K562 (cell line): ENCODE measurements around the gene SETD5. TPM values are rescaled to one million over a fixed set of nuclear protein-coding genes. Genes with fewer than 3 reads are reported as not detected.
A peak's percentile ranks its signal among the peaks of the same experiment; 100 is the strongest.

ENCODE experiments used
- CREB3 ChIP-seq: fragments of 450-650 bp; conservative IDR thresholded peaks from 2 replicates; pipeline ENCODE4 v1.6.1; 2016; ENCODE audit warnings: missing genetic modification characterization, low read depth, mild to moderate bottlenecking, missing compliant biosample characterization, moderate library complexity
- DMBX1 ChIP-seq: fragments of 250-450 bp; sonication (Bioruptor Pico); IDR thresholded peaks from 2 replicates; pipeline ENCODE4 v1.8.0; 2022; ENCODE audit warnings: inconsistent platforms, mild to moderate bottlenecking, moderate library complexity, borderline replicate concordance
- GTF3C2 ChIP-seq: IDR thresholded peaks from 3 replicates; pipeline ENCODE4 v1.6.1; 2011; ENCODE audit warnings: borderline replicate concordance, mild to moderate bottlenecking, moderate library complexity; ENCODE audit not compliant: insufficient read length; ENCODE audit errors: extremely low read depth
- HDAC1 ChIP-seq, 2 experiments: fragments of 450-650 bp; IDR thresholded peaks; 2 replicates each; pipeline ENCODE4 v1.6.1; 2016 to 2017; ENCODE audit warnings: inconsistent platforms in 1 of 2, mild to moderate bottlenecking in 1 of 2, moderate library complexity in 1 of 2
- HEY1 ChIP-seq: fragments of 250-450 bp; sonication (Bioruptor Pico); IDR thresholded peaks from 2 replicates; pipeline ENCODE4 v1.5.0; 2020; ENCODE audit warnings: mild to moderate bottlenecking, moderate library complexity, borderline replicate concordance
- MEF2D ChIP-seq: conservative IDR thresholded peaks from 2 replicates; pipeline ENCODE4 v1.6.1; 2016; ENCODE audit warnings: low read depth, missing genetic modification characterization, missing compliant biosample characterization
- NR2F6 ChIP-seq: fragments of 450-650 bp; formaldehyde crosslinking; IDR thresholded peaks from 2 replicates; pipeline ENCODE4 v1.4.0; 2020; ENCODE audit warnings: mild to moderate bottlenecking
- PHB2 ChIP-seq: fragments of 450-650 bp; IDR thresholded peaks from 2 replicates; pipeline ENCODE4 v1.6.1; 2017; ENCODE audit warnings: low read depth
- PML ChIP-seq: IDR thresholded peaks from 2 replicates; pipeline ENCODE4 v1.6.1; 2012; ENCODE audit warnings: low read length, inconsistent platforms
- SIRT6 ChIP-seq: IDR thresholded peaks from one replicate; pipeline ENCODE4 v1.6.1; 2012; ENCODE audit warnings: low read depth, mild to moderate bottlenecking, control low read depth, inconsistent platforms, low read length, moderate library complexity
- SNRNP70 ChIP-seq: fragments of 200-400 bp; formaldehyde crosslinking; optimal IDR thresholded peaks from 2 replicates; pipeline ENCODE3; 2017; ENCODE audit warnings: low read depth, low read length
- TAF15 ChIP-seq: fragments of 200-400 bp; formaldehyde crosslinking; IDR thresholded peaks from 2 replicates; pipeline ENCODE4 v1.6.1; 2017; ENCODE audit warnings: mild to moderate bottlenecking, low read depth, low read length, moderate library complexity
- ZBTB2 ChIP-seq: fragments of 450-650 bp; IDR thresholded peaks from 2 replicates; pipeline ENCODE4 v1.6.1; 2016; ENCODE audit warnings: antibody characterized with exemption
- ZBTB8A ChIP-seq: fragments of 450-650 bp; IDR thresholded peaks from 2 replicates; pipeline ENCODE4 v1.6.1; 2018; ENCODE audit warnings: mild to moderate bottlenecking, moderate library complexity; ENCODE audit not compliant: partially characterized antibody
- ZNF140 ChIP-seq: fragments of 250-450 bp; sonication (Bioruptor Pico); IDR thresholded peaks from 2 replicates; pipeline ENCODE4 v1.8.0; 2021; ENCODE audit warnings: moderate library complexity, mild to moderate bottlenecking, inconsistent platforms
- ZNF212 ChIP-seq: fragments of 450-650 bp; formaldehyde crosslinking; IDR thresholded peaks from 2 replicates; pipeline ENCODE4 v1.4.0; 2020; ENCODE audit warnings: mild to moderate bottlenecking
- ZNF586 ChIP-seq: fragments of 450-650 bp; formaldehyde crosslinking; conservative IDR thresholded peaks from 2 replicates; pipeline ENCODE4 v1.4.0; 2020; ENCODE audit warnings: mild to moderate bottlenecking, moderate library complexity
- ZNF609 ChIP-seq: sonication (generic); formaldehyde crosslinking; IDR thresholded peaks from 2 replicates; pipeline ENCODE4 v1.8.1; 2023; ENCODE audit warnings: missing genetic modification reagents, mild to moderate bottlenecking, borderline replicate concordance
- ZNF766 ChIP-seq: fragments of 200-800 bp; sonication (Bioruptor generic); conservative IDR thresholded peaks from 2 replicates; pipeline ENCODE4 v1.6.1; 2016; ENCODE audit warnings: missing genetic modification characterization, missing compliant biosample characterization
- polyA plus RNA-seq, 8 experiments: library from polyadenylated mRNA; depleted of rRNA in 4 of 8; stranded (reverse) in 5 of 8; unstranded in 3 of 8; fragments of >200 nt; fragmentation: Nextera tagmentation in 2 of 8; fragmentation: Illumina TruSeq in 1 of 8; extraction: Ambion mirVana in 2 of 8; extraction: Trizol in 1 of 8; gene quantifications; 2 replicates each; pipeline versions ENCODE4 v1.2.1 to v1.2.3, GENCODE V29; 2011 to 2014; ENCODE audit warnings: inconsistent platforms in 1 of 8, missing spikeins in 1 of 8
- total RNA-seq, 7 experiments: library from RNA; depleted of rRNA in 6 of 7; stranded (reverse); fragments of >200 nt in 6 of 7; fragmentation: Illumina TruSeq in 2 of 7; extraction: Trizol in 2 of 7; gene quantifications; 2 replicates each; pipeline versions ENCODE4 v1.2.1 to v1.2.3, GENCODE V29; 2011 to 2021; ENCODE audit warnings: low replicate concordance in 1 of 7

SETD5 gene
- total and polyA plus RNA-seq, 9 of the 15 experiments (the other 6 are each of a cell fraction or from before 2014, with no cell fraction given): 20.8 to 135 (median 87.2) TPM

- no peak for TF ChIP-seq ZNF586 (CRISPR knock-in tag)
- no peak for TF ChIP-seq ZNF766 (CRISPR knock-in tag)
- no peak for TF ChIP-seq HEY1 (CRISPR knock-in tag)
- TF ChIP-seq DMBX1 (CRISPR knock-in tag): no peak
- TF ChIP-seq HDAC1 (IDR thresholded peaks at IDR 0.05): peak in 1 of 2 experiments; percentile 58; a peak in 2 of 4 replicates
- TF ChIP-seq ZNF609 (CRISPR knock-in tag): no peak
- no peak for TF ChIP-seq MEF2D (tag)
- TF ChIP-seq ZBTB2: no peak
- TF ChIP-seq SIRT6: no peak
- TF ChIP-seq ZBTB8A: no peak
- TF ChIP-seq TAF15: no peak
- no peak for TF ChIP-seq ZNF140
- no peak for TF ChIP-seq CREB3 (tag)
- 0 out of 2 replicates have a peak, but pooled peaks have one; percentile 7 for TF ChIP-seq PHB2
- peak; percentile 57 for TF ChIP-seq PML
- TF ChIP-seq GTF3C2: no peak
- no peak for TF ChIP-seq ZNF212 (CRISPR knock-in tag)
- TF ChIP-seq NR2F6 (CRISPR knock-in tag): no peak
- no peak for TF ChIP-seq SNRNP70
Observed at GRCh38 chr3:9396301-9396631, 1.1 kb upstream of the SETD5 start (continued).
